ENCODE data around the gene DMTF1.
"Not testable (repeated sequence)": the region's sequence is repeated elsewhere in the genome, so short reads cannot be mapped to it uniquely, and the experiment has no call there.

DMTF1 gene

GRCh38 chr7:87199700-87200450, 47.6 kb downstream of the DMTF1 start:
- DNase-seq: no peak

DNA sequence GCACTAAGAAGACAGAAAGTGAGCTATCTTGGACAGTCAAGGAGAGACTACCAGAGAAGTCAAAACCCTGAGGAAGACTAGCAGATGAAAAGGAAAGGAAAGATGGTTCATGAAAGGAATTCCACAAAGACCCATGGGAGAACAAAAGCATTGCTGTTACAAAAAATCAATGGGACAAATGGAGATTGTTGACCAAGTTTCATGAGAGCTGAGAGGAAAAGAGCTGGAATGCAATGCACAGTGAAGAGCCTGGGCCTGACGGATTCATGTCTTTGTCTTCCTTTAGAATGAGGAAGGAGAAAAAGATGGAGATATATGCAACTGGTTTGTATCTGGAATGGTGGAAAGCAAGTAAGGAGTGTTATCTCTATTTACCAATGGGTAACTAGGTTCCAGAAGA, 50.0 kb downstream of the DMTF1 start:
- DNase-seq: no peak

DNA sequence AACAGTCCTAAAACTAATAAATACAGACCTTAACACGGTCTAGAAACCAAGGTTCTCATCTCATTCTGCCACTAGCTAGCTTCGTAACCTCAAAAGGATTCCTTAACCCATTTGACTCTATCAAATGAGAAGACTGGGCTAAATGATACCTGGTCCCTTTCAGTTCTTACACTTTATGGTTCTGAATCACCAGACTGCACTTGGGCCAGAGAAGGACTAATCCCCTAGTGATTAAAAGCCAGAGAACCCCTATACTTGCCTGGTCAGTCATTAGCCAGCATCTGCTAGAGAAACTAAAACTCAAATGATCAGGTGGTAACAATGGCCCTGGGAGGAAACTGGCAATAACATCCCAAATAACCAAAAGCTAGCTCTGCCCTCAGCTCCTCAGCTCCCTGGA, 50.5 kb downstream of the DMTF1 start:
- no peak for DNase-seq

GRCh38 chr7:87203929-87204328, 51.7 kb downstream of the DMTF1 start:
- DNase-seq: not testable (repeated sequence)

DNA sequence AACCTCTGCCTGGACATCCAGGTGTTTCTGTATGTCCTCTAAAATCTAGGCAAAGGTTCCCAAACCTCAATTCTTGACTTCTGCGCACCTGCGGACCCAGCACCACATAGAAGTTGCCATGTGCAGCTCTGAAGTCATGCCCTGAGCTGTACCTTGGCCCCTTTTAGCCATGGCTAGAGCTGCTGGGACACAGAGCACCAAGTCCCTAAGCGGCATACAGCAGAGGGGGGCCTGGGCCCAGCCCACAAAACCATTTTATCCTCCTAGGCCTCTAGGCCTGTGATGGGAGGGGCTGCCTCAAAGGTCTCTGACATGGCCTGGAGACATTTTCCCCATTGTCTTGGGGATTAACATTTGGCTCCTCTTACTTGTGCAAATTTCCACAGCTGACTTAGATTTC, 52.7 kb downstream of the DMTF1 start:
- no peak for DNase-seq

DNA sequence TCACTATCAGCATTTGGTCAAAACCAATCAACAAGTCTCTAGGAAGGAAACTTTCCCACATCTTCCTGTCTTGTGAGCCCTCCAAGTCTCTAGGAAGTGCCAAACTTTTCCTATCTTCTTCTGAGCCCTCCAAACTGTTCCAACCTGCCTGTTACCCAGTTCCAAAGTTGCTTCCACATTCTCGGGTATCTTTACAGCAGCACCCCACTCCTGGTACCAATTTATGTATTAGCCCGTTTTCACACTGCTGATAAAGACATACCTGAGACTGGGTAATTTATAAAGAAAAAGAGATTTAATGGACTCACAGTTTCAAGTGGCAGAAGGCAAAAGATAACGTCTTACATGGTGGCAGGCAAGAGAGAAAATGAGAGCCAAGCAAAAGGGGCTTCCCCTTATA, 53.4 kb downstream of the DMTF1 start:
- DNase-seq: not testable (repeated sequence)

- no peak for DNase-seq
Measured at GRCh38 chr7:87206361-87206760, 54.1 kb downstream of the DMTF1 start.

DNA sequence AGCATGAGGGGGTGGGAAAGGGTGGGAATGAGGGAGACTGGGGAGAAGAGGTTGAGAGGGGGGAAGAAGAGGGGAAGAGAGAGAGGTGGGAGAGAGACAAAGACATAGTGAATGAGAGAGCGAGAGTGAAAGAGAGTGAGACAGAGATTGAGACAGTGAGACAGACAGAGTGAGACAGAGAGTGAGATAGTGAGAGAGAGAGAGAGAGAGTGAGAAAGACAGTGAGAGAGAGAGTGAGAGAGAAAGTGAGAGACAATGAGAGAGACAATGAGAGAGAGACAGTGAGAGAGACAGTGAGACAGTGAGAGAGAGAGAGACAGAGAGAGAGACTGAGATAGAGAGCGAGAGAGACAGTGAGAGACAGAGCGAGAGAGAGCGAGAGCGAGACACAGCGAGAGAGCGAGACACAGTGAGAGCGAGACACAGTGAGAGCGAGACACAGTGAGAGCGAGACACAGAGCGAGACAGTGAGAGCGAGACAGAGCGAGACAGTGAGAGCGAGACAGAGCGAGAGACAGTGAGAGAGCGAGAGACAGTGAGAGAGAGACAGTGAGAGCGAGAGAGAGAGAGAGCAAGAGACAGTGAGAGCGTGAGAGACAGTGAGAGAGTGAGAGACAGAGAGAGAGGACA, 57.2 kb downstream of the DMTF1 start:
- DNase-seq: no peak

- DNase-seq: no peak
Measured at GRCh38 chr7:87210506-87210905, 58.3 kb downstream of the DMTF1 start.

DNA sequence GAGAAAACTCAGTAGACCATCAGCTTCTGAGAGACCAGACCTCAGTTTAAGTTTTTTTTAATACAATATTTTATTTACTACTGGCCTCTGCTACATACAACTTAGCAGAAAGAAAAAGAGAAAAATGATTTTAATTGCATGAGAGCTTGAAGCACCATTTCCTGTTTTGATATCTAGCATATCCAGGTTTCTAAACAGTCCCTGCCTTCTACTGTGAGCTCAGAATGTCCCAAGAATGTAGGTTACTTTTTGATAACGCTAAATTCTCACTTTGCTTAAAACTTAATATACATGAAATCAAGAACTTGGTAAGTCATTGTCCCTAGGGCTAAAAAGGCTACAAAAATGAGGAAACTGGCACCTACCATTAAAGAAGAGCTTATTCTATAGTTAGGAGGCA, 60.2 kb downstream of the DMTF1 start:
- DNase-seq: no peak

DNA sequence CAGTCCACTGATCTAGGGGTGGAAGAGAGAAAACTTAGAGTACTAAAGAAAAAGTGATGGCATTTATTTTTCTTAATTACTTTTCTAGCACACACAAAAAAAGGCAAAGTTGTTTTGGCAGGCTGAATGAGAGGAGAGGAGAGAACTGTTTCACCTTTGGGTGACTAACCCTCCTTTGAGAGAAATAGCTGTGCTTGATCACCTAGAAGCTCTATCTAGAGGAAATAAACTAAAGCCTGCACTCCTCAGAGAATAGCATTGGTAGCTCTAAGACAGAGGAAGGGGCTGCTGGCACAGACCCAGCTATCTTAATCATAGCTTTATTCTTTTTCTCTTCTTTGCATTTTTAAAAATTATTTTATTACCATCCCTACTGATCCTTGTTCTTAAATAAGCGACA, 61.0 kb downstream of the DMTF1 start:
- DNase-seq: no peak

- no peak for DNase-seq
Measured at GRCh38 chr7:87213811-87214210, 61.6 kb downstream of the DMTF1 start.

GRCh38 chr7:87215046-87215445, 62.8 kb downstream of the DMTF1 start:
- DNase-seq: no peak

DNA sequence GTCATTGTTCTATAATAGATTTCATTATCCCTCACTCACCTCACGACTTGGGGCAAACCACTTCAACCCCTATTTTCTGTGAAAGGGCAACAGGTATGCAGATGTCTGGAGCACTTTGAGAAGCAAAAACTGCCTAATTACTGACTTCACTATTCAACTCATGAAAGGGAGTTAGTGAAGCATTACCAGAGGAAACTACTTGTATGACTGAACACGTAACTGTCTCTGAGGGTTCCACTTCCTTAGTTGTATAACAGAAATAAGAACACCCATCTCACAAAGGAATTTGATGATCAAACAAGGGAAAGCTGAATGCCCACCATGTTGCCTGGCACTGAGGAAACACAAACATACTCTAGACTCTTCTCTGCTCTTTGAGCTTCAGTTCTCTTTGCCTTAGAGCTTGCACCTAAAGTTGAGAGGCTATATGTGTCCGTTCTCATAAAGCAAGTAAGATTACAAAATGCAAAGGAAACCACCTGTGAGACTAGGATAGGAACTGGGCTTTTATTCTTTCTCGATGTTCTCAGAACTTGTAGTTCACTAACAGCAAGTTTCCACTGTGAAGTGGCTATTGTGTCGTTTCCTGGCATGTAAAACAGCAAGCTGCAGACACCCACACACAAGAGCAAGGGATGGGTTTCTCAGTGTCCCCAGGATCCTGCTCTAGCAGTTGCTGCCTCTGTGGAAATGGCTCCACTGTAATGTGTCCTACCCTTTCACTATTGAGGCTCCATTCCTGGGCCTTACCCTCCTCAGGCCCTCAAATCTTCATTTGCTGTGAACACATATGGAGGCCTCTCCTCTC, 64.7 kb downstream of the DMTF1 start:
- no peak for DNase-seq

DNA sequence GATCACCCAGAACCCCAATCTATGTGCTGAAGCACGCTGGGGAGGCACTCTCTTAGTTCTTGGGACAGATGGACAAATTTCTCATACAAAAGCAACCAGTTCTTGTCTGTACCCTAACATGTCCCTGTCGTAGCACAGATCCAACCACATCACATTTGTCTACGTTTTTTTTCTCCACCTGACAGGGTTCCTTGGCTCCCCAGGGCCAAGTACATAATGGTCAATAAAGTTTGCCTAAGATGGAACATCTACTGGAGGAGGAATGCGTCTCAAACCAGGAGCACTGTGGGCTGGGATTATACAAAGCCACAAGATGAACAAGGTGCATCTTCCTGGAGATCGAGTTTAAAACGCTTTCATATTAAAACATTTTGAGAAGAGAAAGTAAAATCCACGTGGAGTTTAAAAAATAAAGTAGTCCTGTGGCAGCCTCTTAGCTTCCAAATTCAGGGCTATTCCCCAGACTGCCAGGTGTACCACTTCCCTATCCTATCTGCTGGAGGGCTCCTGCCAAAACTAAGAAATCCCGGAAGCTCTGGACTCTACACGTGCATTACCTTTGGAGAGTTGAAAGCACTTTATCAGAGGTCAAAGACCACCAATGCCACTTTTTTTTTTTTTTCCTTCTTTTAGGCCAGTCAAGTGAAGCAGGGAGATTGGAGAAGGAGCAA, 65.9 kb downstream of the DMTF1 start:
- no peak for DNase-seq

GRCh38 chr7:87218796-87219544, 66.7 kb downstream of the DMTF1 start:
- no peak for DNase-seq

- DNase-seq: peak; percentile 42
Measured at GRCh38 chr7:87219545-87220025, 67.3 kb downstream of the DMTF1 start, which contains the start of gene TMEM243. TSS of gene TMEM243 (minus strand) at chr7:87219732. CDS start at chr7:87219503, 229 bp downstream.

GRCh38 chr7:87220026-87220733, 67.9 kb downstream of the DMTF1 start:
- DNase-seq: peak; percentile 81

DNA sequence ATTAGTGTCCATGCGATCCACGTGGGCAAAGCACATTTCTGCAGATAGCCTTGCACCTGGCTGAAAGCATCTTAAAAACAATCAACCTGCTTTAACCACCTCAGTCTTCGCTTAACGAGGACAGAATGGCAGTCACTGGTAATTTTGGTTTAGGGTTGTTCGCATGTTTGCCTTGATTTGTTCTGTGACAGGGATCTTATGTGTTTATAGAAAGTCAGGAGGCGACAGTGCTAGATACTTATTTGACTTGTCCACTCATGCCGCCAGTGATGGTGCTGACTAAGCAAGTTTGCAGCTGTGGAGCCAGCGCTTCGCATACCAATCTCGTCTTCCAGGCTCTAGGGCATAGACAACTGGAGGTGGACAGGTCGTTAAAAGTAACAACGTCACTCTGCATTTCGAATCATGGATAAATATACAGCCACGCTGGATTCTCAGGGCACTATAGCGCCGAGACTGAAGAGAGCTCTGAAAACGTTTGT, 68.5 kb downstream of the DMTF1 start:
- no peak for DNase-seq

DNA sequence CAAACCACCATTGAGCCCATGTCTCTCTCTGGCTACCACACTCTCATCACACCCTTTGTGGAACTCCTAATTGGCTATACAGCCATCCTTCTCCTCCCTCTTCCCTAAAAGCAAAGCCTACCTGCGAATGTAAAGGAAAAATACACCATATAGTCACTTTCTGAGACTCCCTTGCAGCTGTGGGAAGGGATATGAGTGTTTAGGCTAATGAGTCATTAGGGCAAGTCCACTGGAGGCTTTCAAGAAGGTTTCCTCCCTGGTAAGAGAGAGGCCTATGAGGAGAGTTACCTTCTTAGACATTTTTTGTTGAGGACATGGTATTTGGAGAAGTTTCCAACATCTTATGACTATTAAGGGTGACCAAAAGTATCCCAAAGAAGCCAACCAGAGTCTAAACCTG, 71.4 kb downstream of the DMTF1 start:
- no peak for DNase-seq

GRCh38 chr7:87225696-87226095, 73.4 kb downstream of the DMTF1 start:
- DNase-seq: no peak
